Smooth muscle cell of the umbilical artery (primary cell): ENCODE data around the gene GREM1. TPM values are rescaled to one million over a fixed set of nuclear protein-coding genes. Genes with fewer than 3 reads are reported as not detected.

ENCODE experiments used
- total RNA-seq: library from RNA; depleted of rRNA; stranded (reverse); fragments of >200 nt; gene quantifications from 2 replicates; pipeline ENCODE4 v1.2.3, GENCODE V29; 2014

Gene GREM1
- total RNA-seq: 41.6 and 185 TPM in 2 replicates

GRCh38 chr15:32717426-32718226 lies at the start of gene GREM1:
Gene GREM1, plus strand, starts transcription at chr15:32718004. Its CDS starts 12,687 bp downstream, at chr15:32730691.

Other genes starting within 250 kb of the GREM1 start
- 3.5 and 4.8 TPM in 2 replicates for gene GOLGA8N, start 124.5 kb upstream of the GREM1 start, total RNA-seq
- gene ARHGAP11A, start 102.5 kb upstream of the GREM1 start, total RNA-seq: 3.9 and 21.8 TPM in 2 replicates
- gene SCG5, start 76.3 kb upstream of the GREM1 start, total RNA-seq: 30.9 TPM in 2 replicates